Neural cell (in vitro differentiated cells): ENCODE results near the gene SCARB1. TPM values are rescaled to one million over a fixed set of nuclear protein-coding genes. Genes with fewer than 3 reads are reported as not detected.

ENCODE experiments used
- H2AFZ ChIP-seq: fragments of 200-600, 300-800 bp; sonication (generic), shearing (Covaris generic); 2 replicates; pipeline ENCODE4 v1.6.0; 2014; ENCODE audit warnings: low read depth, mild to moderate bottlenecking, antibody characterized with exemption, low read length, moderate library complexity
- H3F3A ChIP-seq: fragments of 200-600 bp; shearing (Covaris generic); 2 replicates; pipeline ENCODE4 v1.6.1; 2016; ENCODE audit warnings: mild to moderate bottlenecking, moderate library complexity, mixed read lengths, antibody characterized with exemption, low read length; ENCODE audit not compliant: insufficient read depth, poor library complexity, severe bottlenecking
- H3K27ac ChIP-seq: fragments of 200-600, 300-800 bp; sonication (generic), shearing (Covaris generic); 2 replicates; pipeline ENCODE4 v1.5.1; 2014; ENCODE audit warnings: mild to moderate bottlenecking, low read length, moderate library complexity
- H3K27me3 ChIP-seq: fragments of 300-800, 200-600 bp; sonication (generic), shearing (Covaris generic); 2 replicates; pipeline ENCODE4 v1.6.0; 2014; ENCODE audit warnings: mild to moderate bottlenecking, low read depth, low read length, moderate library complexity; ENCODE audit not compliant: insufficient read depth
- H3K36me3 ChIP-seq: fragments of 300-800, 200-600 bp; sonication (generic), shearing (Covaris generic); 2 replicates; pipeline ENCODE4 v1.5.1; 2014; ENCODE audit warnings: mild to moderate bottlenecking, antibody characterized with exemption, low read length, moderate library complexity; ENCODE audit not compliant: insufficient read depth
- H3K4me2 ChIP-seq: fragments of 300-800, 200-600 bp; sonication (generic), shearing (Covaris generic); 2 replicates; pipeline ENCODE4 v1.6.0; 2014; ENCODE audit warnings: mild to moderate bottlenecking, low read length
- H3K4me3 ChIP-seq: fragments of 300-800, 200-600 bp; sonication (generic), shearing (Covaris generic); 2 replicates; pipeline ENCODE4 v1.5.1; 2014; ENCODE audit warnings: mild to moderate bottlenecking, low read length, moderate library complexity
- H3K79me2 ChIP-seq: fragments of 200-600 bp; shearing (Covaris generic); replicated peaks from 2 replicates; pipeline ENCODE4 v1.6.0; 2014; ENCODE audit warnings: mild to moderate bottlenecking, low read length, moderate library complexity; ENCODE audit not compliant: insufficient read depth
- H3K9ac ChIP-seq: fragments of 300-800, 200-600 bp; sonication (generic), shearing (Covaris generic); 2 replicates; pipeline ENCODE4 v1.6.1; 2016; ENCODE audit warnings: mild to moderate bottlenecking, low read length, mixed read lengths
- H3K9me2 ChIP-seq: fragments of 200-600 bp; shearing (Covaris generic); 2 replicates; pipeline ENCODE4 v1.6.1; 2016; ENCODE audit warnings: mild to moderate bottlenecking, low read length, mixed read lengths; ENCODE audit not compliant: insufficient read depth
- H3K9me3 ChIP-seq: fragments of 200-600, 300-800 bp; sonication (generic), shearing (Covaris generic); 2 replicates; pipeline ENCODE4 v1.6.1; 2016; ENCODE audit warnings: mild to moderate bottlenecking, mixed run types, low read length, moderate library complexity, mixed read lengths
- H4K20me1 ChIP-seq: fragments of 200-600 bp; shearing (Covaris generic); 2 replicates; pipeline ENCODE4 v1.6.1; 2016; ENCODE audit warnings: mild to moderate bottlenecking, mixed run types; ENCODE audit not compliant: insufficient read depth
- MXI1 ChIP-seq: fragments of 450-650 bp; conservative IDR thresholded peaks from 2 replicates; pipeline ENCODE4 v1.6.1; 2014; ENCODE audit warnings: antibody characterized with exemption, mild to moderate bottlenecking; ENCODE audit not compliant: poor library complexity, severe bottlenecking
- REST ChIP-seq: IDR thresholded peaks from 2 replicates; pipeline ENCODE4 v1.6.1; 2012; ENCODE audit warnings: borderline replicate concordance
- TAF1 ChIP-seq: IDR thresholded peaks from 2 replicates; pipeline ENCODE4 v1.6.1; 2012; ENCODE audit warnings: low read depth
- polyA plus RNA-seq: library from polyadenylated mRNA; depleted of rRNA; stranded (reverse); fragments of >200 nt; gene quantifications from 2 replicates; pipeline ENCODE4 v1.2.3, GENCODE V29; 2014
- TF ChIP-seq, protein P1 (sequence below): fragments of 450-650 bp; IDR thresholded peaks from 2 replicates; pipeline ENCODE4 v1.5.1; 2014; ENCODE audit warnings: antibody characterized with exemption, mild to moderate bottlenecking, moderate library complexity; ENCODE audit not compliant: poor library complexity, severe bottlenecking

SCARB1 gene
- polyA plus RNA-seq, 1 donor from 2014 or later = 5.8 TPM

DNA sequence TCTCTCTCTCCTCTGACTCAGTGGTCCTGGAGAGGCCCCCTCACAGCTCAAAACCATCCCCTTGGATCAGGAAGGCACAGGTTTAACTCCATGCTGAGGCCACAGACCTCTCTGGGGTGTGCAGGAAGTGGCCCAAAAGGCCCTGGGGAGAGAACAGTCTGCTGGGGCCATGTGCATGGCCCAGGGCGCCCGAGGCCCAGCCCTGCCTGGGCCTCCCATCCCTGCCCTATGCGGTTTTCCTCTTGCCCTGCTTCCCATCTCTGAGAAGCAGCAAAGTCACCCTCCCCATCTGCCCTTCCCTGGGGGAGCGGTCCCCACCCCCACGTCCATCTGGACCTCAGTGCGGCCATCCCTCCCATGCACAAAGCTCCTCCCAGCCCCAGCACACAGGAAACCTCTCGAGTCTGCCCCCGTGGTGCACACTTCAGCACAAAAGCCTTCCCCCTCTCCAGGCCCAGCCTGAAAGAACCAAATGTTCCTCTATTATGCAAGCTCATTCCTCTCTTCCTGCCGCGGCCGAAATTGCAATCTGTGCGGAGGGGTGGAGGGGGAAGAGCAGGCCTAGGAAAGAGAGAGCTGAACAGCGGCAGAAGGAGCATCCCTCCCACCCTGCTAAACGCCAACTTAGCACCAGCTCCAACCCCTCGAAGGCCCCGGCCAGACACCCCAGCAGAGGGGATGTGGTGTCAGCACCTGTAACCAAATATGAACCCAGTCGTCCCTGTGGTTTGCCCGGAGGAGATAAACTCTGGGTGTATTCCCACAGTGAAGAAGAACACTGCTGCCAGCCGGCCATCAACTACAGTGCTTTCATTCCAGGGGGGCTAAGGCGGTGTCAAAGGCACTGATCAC, 108.5 kb downstream of the SCARB1 start:
- H3K27ac ChIP-seq = no peak overlapping the region
- no peaks in the 10 kb centered on the region for H4K20me1 ChIP-seq
- no peaks in the 10 kb centered on the region for H3K79me2 ChIP-seq
- no peaks in the 10 kb centered on the region for H3K27me3 ChIP-seq
- TF ChIP-seq MXI1 (no peak), TAF1 (no peak)
- H3K4me2 ChIP-seq = no peak overlapping the region
- no peak overlapping the region for H3K4me3 ChIP-seq
- no peaks in the 10 kb centered on the region for H3K9me3 ChIP-seq
- peaks cover 3% of the 10 kb centered on the region for H3F3A ChIP-seq
- no peak overlapping the region for H2AFZ ChIP-seq
- no peak overlapping the region for H3K9ac ChIP-seq
- no peaks in the 10 kb centered on the region for H3K9me2 ChIP-seq
- no peaks in the 10 kb centered on the region for H3K36me3 ChIP-seq

DNA sequence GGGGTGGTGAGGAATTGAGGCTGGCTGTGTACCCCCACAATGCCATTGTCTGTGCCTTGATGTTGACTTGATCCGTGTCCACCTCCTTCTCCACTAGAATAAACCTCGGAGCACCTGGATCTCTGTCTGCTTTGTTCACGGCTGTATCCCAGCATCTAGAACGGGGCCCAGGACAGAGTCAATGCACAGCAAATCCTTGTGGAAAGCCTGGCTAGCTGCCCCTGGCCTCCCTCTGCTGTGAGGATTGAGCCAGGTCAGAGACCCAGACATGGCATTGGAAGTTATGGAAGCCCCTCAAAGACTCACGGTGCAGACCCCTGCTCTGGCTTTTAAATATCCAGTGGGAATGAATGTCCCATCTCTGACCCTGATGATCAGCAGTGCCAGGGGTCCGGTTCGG, 109.2 kb downstream of the SCARB1 start:
- no peaks in the 10 kb centered on the region for H3K79me2 ChIP-seq
- no peaks in the 10 kb centered on the region for H3K27me3 ChIP-seq
- TF ChIP-seq, protein P1, sequence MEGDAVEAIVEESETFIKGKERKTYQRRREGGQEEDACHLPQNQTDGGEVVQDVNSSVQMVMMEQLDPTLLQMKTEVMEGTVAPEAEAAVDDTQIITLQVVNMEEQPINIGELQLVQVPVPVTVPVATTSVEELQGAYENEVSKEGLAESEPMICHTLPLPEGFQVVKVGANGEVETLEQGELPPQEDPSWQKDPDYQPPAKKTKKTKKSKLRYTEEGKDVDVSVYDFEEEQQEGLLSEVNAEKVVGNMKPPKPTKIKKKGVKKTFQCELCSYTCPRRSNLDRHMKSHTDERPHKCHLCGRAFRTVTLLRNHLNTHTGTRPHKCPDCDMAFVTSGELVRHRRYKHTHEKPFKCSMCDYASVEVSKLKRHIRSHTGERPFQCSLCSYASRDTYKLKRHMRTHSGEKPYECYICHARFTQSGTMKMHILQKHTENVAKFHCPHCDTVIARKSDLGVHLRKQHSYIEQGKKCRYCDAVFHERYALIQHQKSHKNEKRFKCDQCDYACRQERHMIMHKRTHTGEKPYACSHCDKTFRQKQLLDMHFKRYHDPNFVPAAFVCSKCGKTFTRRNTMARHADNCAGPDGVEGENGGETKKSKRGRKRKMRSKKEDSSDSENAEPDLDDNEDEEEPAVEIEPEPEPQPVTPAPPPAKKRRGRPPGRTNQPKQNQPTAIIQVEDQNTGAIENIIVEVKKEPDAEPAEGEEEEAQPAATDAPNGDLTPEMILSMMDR = no peak
- H3F3A ChIP-seq = peaks cover 3% of the 10 kb centered on the region
- no peak overlapping the region for H3K9ac ChIP-seq
- H3K9me3 ChIP-seq = no peaks in the 10 kb centered on the region
- no peak overlapping the region for H2AFZ ChIP-seq
- H4K20me1 ChIP-seq = no peaks in the 10 kb centered on the region
- H3K4me3 ChIP-seq = no peak overlapping the region
- H3K36me3 ChIP-seq = no peaks in the 10 kb centered on the region
- H3K27ac ChIP-seq = no peak overlapping the region
- H3K9me2 ChIP-seq = no peaks in the 10 kb centered on the region
- no peak overlapping the region for H3K4me2 ChIP-seq

DNA sequence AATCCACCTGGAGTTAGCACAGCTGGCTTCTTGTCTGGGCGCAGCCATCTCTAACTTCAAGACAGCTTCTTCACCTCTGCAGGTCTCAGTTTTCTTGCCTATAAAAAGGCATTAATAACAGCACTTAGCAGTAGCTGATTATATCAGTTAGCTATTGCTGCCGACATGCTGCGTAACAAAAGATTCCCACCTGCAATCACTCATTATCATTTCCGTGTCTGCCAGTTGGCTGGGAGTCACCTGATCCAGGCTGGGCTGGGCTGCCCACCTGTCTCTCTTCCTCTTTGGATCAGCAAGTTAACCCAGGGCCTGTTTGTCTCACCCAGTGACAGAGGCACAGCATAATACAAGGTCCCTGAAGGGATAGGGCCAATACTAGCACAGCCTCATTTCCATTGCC, 109.7 kb downstream of the SCARB1 start:
- Histone ChIP-seq H3K36me3 (no peaks in the 10 kb centered on the region), H4K20me1 (no peaks in the 10 kb centered on the region), H3K27me3 (no peaks in the 10 kb centered on the region), H3K9me3 (no peaks in the 10 kb centered on the region), H3F3A (peaks cover 3% of the 10 kb centered on the region), H3K9ac (no peak overlapping the region), H3K27ac (no peak overlapping the region), H3K4me2 (no peak overlapping the region), H2AFZ (no peak overlapping the region), H3K4me3 (no peak overlapping the region), H3K79me2 (no peaks in the 10 kb centered on the region), H3K9me2 (no peaks in the 10 kb centered on the region)
- no peak for TF ChIP-seq REST
- TF ChIP-seq MXI1 = no peak
